DMS 273 (cell line): ENCODE data around the gene ADGRD2.
A peak's percentile ranks its signal among the peaks of the same experiment; 100 is the strongest.

Source experiments
- DNase-seq: peaks from one replicate; lab custom pipeline; 2025; ENCODE audit not compliant: unreplicated experiment; lab: John Stamatoyannopoulos, UW

Gene ADGRD2

DNA sequence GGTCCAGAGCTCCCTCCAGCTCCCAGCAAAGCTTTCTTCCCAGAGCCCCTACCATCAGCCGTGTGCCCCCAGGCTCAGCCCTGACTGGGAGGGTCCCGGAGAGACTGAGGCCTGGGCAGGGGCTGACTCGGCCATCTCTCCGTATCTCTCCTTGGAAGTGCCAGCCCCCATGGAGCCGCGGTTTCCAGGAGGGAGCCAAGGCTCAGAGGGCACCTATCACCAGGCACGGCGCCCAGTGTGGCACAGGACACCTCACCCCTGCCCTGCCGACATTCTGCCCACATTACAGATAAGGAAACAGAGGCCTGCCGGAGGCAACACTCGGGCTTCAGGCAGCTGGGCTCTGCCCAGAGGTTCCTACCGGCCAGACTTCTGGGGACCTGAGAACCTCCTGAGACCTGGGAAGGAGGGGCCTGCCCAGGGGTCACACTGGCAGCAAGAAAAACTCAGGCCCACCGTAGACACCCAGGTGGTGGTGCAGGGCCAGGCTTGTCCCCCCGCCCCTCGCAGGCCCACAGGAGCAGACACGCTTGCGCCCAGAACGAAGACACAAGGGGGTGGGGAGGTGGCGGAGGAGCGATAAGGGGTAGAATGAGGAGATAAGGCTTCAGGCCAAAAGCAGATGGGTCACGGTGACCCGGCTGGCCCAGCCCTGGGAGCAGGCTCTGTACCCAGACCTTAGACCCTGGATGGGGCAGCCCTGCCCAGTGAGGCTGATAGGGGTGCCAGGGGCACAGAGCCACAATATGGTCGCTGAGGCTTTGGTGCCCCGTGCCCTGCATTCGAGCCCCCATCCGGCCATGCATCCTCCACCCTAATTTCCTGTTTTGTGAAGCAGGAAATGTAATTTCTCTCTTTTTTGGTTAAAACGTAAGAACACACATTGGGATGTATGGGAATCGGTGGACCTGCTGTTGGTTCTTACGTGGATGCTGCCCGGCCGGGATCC lies 45.1 kb downstream of the ADGRD2 start:
- DNase-seq, result no peak

DNA sequence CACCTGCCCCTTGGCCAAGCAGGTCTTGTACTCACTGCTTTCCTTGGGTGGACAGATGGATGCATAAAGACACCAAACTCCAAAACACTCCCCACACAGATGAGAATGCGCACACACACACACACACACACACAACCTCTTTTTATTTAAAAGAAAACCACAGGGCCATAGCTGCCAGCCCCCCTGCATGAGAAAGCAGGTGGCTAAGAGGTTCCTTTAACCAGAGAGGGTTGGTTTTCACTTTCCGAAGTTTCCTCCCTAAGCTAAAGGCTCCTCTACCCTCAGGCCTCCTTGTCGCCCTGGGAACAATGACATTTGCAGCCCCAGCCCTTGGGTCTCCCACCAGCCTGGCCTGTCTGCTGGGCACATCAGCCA lies 45.8 kb downstream of the ADGRD2 start:
- no peak for DNase-seq

DNA sequence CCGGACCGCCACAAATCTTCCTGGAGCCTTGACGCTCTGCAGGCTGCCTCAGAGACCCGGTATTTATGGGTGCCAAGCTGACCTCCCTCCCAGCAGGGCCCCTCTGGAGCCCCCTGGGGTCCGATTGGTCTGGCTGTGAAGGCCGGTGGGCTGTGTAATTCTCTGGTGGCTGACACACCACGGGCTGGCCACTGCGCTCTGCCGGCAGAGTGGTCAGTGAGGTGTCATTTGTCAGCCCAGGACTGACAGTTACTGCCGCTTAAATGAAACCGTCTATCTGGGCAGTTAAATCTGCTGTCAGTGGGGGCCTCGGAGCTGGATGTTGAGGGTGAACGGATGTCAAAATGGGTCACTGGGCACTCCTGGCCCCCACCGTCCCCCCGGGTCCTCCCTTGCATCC lies 46.2 kb downstream of the ADGRD2 start:
- no peak for DNase-seq

DNA sequence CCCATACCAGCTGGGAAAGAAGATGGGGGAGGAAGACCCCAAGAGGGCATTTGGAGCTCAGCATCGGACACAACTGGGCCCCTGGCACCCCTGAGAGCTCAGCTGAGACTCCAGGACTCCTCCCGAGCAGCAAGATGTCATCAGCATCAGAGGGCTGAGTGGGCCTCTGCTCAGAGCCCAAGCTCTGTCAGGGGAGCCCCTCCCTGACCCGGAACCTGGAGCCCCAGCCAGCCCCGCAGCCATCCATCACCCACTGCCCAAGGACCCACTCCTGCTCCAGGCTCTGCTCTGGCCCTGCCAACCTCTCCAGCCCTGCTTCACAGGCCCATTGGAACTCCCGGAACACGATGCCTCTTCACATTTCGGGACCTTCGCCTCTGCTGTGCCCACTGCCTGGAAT lies 47.2 kb downstream of the ADGRD2 start:
- DNase-seq, result no peak

DNA sequence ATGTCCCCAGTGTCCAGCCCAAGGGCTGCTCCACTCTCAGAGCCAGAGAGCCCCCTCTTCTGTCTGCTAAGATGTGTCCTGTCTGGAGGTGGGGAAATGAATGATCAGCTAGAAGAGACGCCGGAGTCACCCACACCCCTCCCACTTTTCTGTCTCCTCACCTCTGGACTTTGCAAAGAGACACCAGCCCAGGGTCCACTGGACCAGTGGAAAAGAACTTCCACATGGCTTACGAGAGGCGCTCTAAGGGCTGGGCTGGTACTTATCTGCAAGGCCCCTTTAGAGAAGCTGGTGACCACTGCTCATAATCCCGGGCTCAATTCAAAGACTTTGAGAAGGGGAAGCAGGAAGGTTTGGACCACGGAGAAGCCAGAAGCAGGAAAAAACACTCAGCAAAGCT lies 47.8 kb downstream of the ADGRD2 start:
- DNase-seq, result no peak

DNA sequence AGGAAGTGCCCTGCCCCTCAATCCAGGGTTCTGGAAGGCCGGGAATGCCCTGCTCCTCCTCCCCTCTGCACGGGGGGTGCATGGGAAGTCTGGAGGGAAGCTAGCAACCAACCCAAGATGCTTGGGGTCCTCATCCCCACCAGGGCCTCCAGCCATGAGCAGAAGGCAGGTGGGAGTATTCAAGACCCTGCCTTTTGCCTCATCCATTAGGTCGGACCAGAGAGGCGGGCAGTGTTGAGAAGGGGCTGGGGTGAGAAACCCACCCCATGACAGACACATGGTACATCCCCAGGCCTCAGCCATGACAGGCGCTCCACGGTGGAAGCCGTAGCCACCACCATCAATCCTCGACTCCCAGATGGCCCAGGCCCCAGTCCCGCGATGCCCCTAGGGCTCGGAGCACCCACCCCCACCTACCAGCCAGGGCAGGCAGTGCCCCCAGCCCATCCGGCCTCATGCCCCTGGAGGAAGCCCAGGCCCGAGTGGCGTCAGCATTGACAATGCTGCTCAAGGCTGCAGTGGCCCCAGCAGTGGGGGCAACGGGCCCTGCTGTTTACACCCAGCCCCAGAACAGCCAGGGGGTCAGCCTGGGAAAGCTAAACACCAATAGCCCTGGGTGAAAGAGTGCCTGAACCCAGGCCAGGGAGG lies 48.4 kb downstream of the ADGRD2 start:
- no peak for DNase-seq

DNA sequence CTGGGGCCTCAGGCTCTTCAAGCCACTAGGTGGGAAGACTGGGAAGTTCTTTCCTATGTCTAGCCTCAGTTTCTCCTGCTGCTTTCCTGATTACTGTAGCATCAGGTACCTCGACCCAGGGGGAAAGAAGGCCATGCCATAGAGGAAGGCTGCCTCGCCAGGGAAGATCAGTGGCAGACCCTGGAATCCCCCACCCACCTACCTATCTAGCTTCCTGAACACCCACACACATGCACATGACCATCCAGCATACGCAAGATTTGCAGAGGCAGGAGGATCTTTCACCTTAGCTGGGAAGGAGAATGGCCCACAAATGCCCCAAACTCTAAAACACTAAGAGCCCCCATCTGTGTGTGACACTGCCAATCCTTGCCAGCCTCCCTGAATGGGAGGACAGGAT lies 49.0 kb downstream of the ADGRD2 start:
- DNase-seq, result no peak

DNA sequence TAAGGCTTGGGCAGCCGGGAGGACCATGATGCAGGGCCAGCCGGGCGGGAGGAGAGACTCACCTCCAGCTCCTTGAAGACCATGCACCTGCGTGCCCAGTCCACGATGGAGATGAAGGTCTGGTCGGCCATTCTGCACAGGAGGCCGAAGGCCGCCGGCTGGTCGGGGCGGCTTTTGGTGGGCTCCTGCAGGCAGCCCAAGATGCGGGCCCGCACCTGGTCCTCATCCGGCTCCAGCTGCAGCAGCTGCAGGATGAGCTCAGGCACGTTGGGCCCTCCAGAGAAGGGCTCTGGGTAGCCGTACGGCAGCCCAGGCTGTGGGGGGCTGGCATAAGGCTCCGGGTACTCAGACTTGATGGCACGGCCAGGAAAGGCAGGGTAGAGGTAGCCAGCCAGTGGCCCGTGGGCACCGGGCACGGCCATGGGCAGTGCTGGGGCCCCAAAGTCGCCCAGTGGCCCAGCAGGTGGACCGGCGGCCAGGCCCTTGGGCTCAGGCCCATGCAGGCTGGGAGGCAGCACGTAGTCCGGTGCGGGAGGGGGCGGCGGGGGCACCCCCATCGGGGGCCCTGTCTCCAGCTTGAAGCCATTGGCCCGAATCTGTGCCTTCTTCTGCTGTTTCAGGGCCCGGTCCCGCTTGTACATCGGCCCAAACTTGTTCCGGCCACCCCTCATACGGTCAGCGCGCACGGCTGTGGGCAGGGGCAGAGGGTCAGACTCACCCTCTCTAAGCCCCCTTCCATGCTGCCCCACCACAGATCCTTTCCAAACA lies 50.0 kb downstream of the ADGRD2 start:
- no peak for DNase-seq

DNA sequence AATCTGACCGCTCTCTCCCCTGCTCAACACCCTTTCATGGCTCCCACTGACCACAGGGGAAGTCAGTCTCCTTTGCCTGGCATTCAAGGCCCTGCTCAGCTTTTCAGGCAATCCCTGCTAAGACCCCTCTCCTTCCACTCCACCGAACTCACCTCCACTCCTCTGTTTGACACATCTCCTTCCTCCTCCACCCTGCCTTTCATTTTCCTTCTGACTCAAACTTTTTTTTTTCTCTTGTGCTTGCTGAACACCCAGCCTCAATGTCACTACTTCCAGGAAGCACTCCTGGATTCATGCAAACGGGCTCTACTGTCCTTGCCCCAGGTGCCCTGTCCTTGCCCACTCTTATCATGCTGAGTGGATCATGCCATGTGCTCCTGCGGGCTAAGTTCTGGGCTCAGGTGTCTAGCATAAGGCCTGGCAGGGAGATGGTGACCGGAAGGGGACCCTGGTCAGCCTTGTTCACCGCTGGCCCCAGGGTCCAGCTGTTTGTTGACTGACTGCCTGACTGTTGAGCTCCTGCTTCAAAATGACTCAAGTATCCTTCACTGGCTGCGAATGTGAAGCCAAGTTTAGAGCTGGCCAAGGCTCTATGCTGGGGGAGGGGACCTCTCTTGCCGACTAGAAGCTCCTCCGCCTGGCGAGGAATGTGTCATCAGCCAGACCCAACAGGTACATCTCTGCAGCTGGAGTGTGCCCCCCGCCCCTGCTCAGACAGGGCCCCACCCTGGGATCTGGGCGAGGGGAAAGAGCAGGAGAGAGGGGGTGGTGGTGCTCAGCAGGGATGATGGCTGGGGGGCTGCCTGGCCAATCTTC lies 50.8 kb downstream of the ADGRD2 start:
- DNase-seq, result no peak

DNA sequence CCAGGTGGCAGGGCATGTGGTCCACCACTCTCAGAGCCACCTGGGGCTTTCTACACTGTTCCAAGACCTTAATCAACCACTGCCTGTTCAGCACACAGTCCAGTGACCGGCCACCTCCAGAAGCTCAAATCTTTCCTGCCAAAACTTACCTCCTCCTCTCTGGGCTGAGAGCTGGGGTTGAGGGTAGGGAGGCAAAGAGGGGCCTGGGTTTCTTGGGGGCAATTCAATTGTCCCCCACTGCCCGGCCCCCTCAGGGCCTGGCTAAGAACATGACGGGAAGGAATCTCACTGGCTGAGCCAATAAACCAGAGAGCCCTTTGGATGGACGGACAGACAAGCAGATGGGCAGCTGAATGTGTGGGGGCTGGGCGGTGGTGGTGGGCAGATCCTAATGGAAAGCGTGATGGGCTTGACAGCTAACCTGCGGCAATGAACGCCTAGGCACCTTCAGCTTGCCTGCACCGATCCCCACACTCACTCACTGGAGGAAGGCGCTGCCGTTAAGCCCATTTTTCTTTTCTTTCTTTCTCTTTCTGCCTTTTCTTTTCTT lies 51.6 kb downstream of the ADGRD2 start:
- DNase-seq, result no peak

DNA sequence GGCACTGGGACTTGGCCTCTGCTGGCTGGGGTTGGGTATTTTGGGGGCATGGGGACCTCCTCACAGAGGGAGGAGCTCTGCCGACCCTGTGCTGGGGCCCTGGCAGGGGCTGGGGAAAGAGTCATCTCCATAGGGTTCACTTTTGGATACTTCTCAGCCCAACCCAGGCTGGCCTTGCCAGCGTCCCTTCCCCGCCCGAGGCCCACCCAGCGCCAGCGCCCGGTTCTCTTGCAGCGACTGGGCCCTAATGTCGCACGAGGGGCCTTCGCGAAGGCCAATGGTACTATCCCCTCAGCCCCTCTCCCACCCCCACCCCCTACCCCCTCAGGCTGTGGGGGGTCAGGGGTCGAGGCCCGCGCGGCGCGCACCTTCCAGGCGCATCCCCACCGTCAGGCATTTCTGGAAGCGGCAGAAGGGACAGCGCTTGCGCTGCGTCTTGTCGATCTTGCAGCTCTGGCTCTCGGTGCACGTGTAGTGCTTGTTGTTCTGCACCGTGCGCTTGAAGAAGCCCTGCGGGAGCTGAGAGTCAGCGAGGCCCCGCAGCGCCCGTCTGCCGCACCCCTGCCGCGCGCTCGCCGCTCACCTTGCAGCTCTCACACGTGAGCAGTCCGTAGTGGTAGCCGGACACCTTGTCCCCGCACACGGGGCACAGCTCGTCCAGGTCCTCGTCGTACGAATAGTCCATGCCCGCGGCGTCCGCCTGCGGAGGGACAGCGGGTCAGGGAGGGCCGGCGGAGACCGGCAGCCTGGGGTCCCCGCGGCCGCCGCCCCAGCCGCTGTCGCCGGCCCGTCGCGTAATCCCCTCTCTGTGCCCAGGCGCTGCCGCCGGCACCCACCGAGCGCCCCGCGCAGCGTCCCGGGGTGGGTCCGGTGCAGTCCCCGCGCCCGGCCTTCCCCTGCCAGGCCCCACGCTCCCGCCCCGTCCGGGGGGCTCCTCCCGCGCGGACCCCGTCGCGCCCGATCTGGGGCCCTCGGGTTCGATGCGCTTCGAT lies 52.8 kb downstream of the ADGRD2 start:
- DNase-seq, result no peak

DNA sequence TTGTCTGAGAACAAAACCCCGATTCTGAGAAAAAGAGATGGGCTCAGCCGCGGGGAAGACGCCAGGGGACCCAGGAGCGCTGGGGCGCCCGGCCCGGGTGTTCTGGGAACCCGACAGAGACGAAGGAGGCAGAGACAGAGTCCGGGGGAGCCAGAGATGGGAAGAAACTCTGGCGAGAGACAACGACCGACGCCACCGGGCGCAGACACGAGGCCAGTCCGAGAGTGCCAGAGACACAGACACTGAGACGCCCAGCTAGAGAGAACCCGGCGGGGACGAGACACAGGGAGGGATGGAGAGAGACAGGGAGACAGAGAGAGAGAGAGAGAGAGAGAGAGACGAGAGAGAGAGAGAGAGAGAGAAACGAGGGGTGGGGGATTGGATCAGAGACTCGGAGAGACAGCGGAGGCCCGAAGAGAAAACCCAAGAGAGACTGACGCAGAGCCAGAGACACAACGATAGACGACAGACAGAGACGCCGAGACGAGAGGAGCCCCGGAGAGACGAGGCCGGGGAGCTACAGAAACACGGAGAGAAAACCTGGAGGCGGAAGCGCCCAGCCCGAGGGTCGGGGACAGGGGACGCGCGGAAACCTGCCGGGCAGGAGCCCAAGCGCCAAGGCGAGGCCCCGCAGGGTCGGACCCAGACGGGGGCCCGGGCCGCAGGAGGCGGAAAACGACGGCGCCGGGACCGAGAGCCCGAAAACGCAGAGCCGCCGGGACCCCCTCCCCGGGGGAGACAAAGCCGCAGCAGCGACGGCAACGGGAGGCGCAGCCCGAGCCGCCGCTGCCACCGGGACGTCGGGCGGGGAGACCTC lies 53.7 kb downstream of the ADGRD2 start:
- DNase-seq, result peak; percentile 40

DNA sequence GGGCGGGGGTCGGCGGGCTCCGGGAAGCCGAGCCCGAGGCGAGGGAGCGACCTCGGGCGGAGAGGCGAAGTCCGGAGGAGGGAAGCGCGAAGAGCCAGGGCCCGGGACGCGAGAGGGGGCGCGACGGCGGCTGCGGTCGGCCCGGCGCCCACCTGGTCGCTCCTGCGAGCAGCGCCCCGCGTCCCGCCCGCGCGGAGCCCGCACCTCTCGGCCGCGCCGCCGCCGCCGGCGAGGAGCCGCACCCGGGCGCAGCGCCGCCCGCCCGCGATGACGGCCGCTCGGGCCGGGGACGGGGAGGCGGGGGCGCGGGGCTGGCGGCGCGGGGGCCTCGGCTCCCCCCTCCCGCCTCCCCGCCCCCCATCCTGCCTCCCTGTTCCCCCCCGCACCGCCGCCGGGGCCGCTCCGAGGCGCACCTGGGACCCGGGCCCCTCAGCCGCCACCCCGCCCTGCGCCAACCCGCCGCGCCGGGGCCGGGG lies 54.3 kb downstream of the ADGRD2 start:
- peak; percentile 48 for DNase-seq

DNA sequence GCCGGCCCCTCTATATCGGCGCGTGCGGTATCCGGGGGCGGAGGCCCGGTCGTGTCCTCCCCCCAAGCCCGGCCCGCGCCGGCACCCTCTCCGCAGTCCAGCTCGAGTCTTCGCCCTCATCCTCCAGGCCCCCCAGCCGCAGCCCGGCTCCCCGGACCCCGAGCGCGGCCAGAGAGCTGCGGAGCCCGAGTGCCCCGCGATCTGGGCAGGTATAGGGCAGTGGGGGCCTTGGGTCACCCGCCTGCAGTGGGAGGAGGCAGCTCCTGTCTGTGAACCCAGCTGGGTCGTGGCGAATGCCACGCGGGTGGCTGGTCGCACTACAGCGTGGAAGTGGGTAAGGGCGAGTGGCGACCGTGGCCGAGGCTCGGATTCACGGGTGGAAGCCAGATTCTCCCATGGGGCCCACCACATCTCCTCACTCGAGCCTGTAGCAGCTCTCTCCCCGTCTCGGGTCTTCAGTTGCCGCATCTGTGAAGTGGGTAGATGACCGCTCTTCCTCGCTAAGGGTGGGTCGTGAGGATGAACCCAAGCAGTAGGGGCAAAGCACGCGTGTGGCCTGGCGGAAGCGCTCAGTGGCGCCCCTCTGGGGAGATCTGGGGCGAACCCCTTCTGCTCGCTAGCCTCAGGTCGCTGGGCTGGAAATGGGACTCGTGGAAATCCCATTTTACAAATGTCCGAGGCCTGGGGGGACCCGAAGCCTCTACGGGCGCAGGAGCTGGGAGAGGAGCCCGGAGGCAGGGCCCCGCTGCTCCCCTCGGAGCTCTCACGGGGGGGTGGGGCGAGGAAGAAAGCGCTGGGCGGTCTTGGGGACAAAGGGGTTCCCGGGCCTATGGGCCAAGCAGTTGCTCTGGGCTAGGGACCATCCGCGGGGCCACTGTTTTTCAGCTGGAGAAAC lies 55.0 kb downstream of the ADGRD2 start:
- DNase-seq, result no peak

DNA sequence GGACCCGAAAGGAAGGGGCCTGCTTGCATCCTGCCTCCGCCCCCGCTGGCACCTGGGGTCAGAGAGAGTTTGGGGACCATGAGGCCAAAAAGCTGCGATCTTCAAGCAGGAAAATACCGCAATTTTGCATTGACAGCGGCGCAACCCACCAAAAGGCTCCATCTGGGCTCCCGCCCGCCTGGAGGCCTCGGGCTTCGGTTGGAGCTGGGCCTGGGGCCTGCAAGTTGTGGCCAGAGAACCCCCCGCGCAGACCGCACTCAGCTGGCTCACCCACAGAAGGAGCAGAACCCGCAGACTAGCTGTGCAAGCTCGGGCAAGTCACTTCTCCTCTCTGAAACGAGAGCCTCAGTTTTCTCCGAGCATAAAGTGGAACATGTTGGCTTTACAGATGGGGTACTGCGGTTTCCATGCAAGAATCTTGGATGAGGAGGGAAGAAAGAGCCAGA lies 55.7 kb downstream of the ADGRD2 start:
- no peak for DNase-seq

DNA sequence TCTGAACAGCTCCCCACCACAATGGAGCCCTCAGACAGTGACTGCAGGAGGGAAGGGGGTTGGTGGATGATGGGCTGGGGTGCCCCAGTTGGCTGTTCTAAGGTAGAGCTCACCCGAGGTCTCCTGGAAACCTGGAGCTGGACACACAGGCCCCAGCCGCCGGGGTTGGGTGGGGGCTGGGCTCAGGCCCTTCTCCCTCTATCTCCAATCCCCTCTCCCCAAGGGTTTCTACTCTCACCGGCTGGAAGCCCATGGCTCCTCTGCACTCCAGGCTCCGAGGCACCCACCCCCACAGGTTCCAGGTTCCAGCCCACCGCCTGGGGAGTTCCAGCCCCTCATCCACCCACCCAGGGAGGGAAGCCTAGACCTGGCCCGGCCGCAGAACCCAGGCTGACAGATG lies 56.2 kb downstream of the ADGRD2 start:
- DNase-seq, result no peak
